HEK293 (cell line): ENCODE measurements around the gene LMOD1.

Experiments
- CTCF ChIA-PET: fragments of 350-600 bp; formaldehyde crosslinking; extraction: SDS; loops from one replicate; lab custom pipeline; 2021; ENCODE audit warnings: antibody characterized with exemption; lab: Yijun Ruan, JAX
- POLR2A ChIA-PET: fragments of 300-600 bp; formaldehyde crosslinking; extraction: SDS; loops from one replicate; lab custom pipeline; 2020; ENCODE audit warnings: antibody characterized with exemption, inconsistent platforms; lab: Yijun Ruan, JAX
- H3K27ac ChIP-seq: fragments of 200-500 bp; sonication (Bioruptor generic); 2 replicates; pipeline ENCODE4 v1.5.1; 2014; ENCODE audit warnings: low read depth, low read length, control low read depth, inconsistent platforms; ENCODE audit errors: extremely low read depth
- H3K36me3 ChIP-seq, 2 experiments: fragments of 200-500 bp in 1 of 2; sonication (Bioruptor generic) in 1 of 2; 1 replicate in 1 of 2; 2 replicates in 1 of 2; pipeline ENCODE4 v1.5.1; 2014 to 2017; ENCODE audit warnings: inconsistent platforms in 2 of 2, low read length in 2 of 2; ENCODE audit not compliant: control insufficient read depth in 2 of 2, insufficient read depth in 1 of 2
- H3K4me1 ChIP-seq: fragments of 200-500 bp; sonication (Bioruptor generic); 2 replicates; pipeline ENCODE4 v1.5.1; 2014; ENCODE audit warnings: mild to moderate bottlenecking, low read length, inconsistent platforms; ENCODE audit not compliant: control insufficient read depth, insufficient read depth
- H3K4me3 ChIP-seq: 2 replicates; pipeline ENCODE4 v1.5.1; 2011; ENCODE audit warnings: low read depth, mild to moderate bottlenecking, control low read depth, low read length, moderate library complexity
- H3K9me3 ChIP-seq: fragments of 200-500 bp; sonication (Bioruptor generic); 2 replicates; pipeline ENCODE4 v1.5.1; 2014; ENCODE audit warnings: low read depth, low read length, inconsistent platforms; ENCODE audit not compliant: control insufficient read depth, insufficient read depth
- ATF2 ChIP-seq: fragments of 450-650 bp; formaldehyde crosslinking; IDR thresholded peaks from 2 replicates; pipeline ENCODE4 v1.5.1; 2016; ENCODE audit warnings: missing biosample characterization, missing genetic modification characterization, low read depth
- GFI1B ChIP-seq: fragments of 450-650 bp; formaldehyde crosslinking; IDR thresholded peaks from 2 replicates; pipeline ENCODE4 v1.5.1; 2016; ENCODE audit warnings: missing biosample characterization, missing genetic modification characterization
- KLF16 ChIP-seq: fragments of 450-650 bp; formaldehyde crosslinking; IDR thresholded peaks from 2 replicates; pipeline ENCODE4 v1.5.1; 2017; ENCODE audit warnings: missing biosample characterization, missing genetic modification characterization
- SCRT1 ChIP-seq: fragments of 450-650 bp; formaldehyde crosslinking; IDR thresholded peaks from 2 replicates; pipeline ENCODE4 v1.5.1; 2016; ENCODE audit warnings: missing biosample characterization, missing genetic modification characterization, borderline replicate concordance
- SCRT2 ChIP-seq: fragments of 450-650 bp; formaldehyde crosslinking; IDR thresholded peaks from 2 replicates; pipeline ENCODE4 v1.5.1; 2016; ENCODE audit warnings: missing biosample characterization, missing genetic modification characterization
- YY1 ChIP-seq: fragments of 450-650 bp; formaldehyde crosslinking; IDR thresholded peaks from 2 replicates; pipeline ENCODE4 v1.5.1; 2018; ENCODE audit warnings: missing biosample characterization, missing genetic modification characterization
- ZBTB48 ChIP-seq: fragments of 450-650 bp; formaldehyde crosslinking; IDR thresholded peaks from 2 replicates; pipeline ENCODE4 v1.5.1; 2016; ENCODE audit warnings: missing biosample characterization, missing genetic modification characterization
- ZFHX2 ChIP-seq: fragments of 450-650 bp; formaldehyde crosslinking; conservative IDR thresholded peaks from 2 replicates; pipeline ENCODE4 v1.5.1; 2016; ENCODE audit warnings: missing biosample characterization, missing genetic modification characterization
- ZNF10 ChIP-seq: fragments of 450-650 bp; formaldehyde crosslinking; IDR thresholded peaks from 2 replicates; pipeline ENCODE4 v1.5.1; 2017; ENCODE audit warnings: missing biosample characterization, missing genetic modification characterization
- ZNF292 ChIP-seq: fragments of 450-650 bp; formaldehyde crosslinking; IDR thresholded peaks from 2 replicates; pipeline ENCODE4 v1.5.1; 2016; ENCODE audit warnings: low read depth, missing biosample characterization, missing genetic modification characterization, borderline replicate concordance
- ZNF366 ChIP-seq: fragments of 450-650 bp; formaldehyde crosslinking; conservative IDR thresholded peaks from 2 replicates; pipeline ENCODE4 v1.5.1; 2016; ENCODE audit warnings: missing biosample characterization, missing genetic modification characterization
- ZNF488 ChIP-seq: fragments of 450-650 bp; formaldehyde crosslinking; IDR thresholded peaks from 2 replicates; pipeline ENCODE4 v1.5.1; 2016; ENCODE audit warnings: missing biosample characterization, missing genetic modification characterization
- ZNF501 ChIP-seq: fragments of 450-650 bp; formaldehyde crosslinking; IDR thresholded peaks from 2 replicates; pipeline ENCODE4 v1.5.1; 2016; ENCODE audit warnings: missing biosample characterization, missing genetic modification characterization
- ZNF544 ChIP-seq: fragments of 450-650 bp; formaldehyde crosslinking; IDR thresholded peaks from 2 replicates; pipeline ENCODE4 v1.5.0; 2017; ENCODE audit warnings: missing biosample characterization, missing genetic modification characterization
- ZNF561 ChIP-seq: fragments of 450-650 bp; IDR thresholded peaks from 2 replicates; pipeline ENCODE4 v1.5.1; 2018; ENCODE audit warnings: missing biosample characterization, missing genetic modification characterization, borderline replicate concordance
- ZNF571 ChIP-seq: fragments of 450-650 bp; formaldehyde crosslinking; IDR thresholded peaks from 2 replicates; pipeline ENCODE4 v1.5.0; 2017; ENCODE audit warnings: missing biosample characterization, missing genetic modification characterization
- ZNF623 ChIP-seq: fragments of 450-650 bp; formaldehyde crosslinking; IDR thresholded peaks from 2 replicates; pipeline ENCODE4 v1.5.1; 2016; ENCODE audit warnings: missing biosample characterization, missing genetic modification characterization
- ZNF645 ChIP-seq: fragments of 450-650 bp; formaldehyde crosslinking; IDR thresholded peaks from 2 replicates; pipeline ENCODE4; 2016; ENCODE audit warnings: missing biosample characterization, missing genetic modification characterization
- ZNF660 ChIP-seq: fragments of 450-650 bp; IDR thresholded peaks from 2 replicates; pipeline ENCODE4 v1.5.1; 2018; ENCODE audit warnings: missing biosample characterization, mild to moderate bottlenecking, missing genetic modification characterization

Gene LMOD1

GRCh38 chr1:201887116-201887866 lies 59.1 kb downstream of the LMOD1 start:
- no peaks in the 10 kb centered on the region for H3K4me1 ChIP-seq
- CTCF ChIA-PET, result interaction anchor here (0.5 to 11.2 kb wide), 7 partner anchors 7 to 310 kb away, joined by 3 to 99 read pairs (median 4); no protein-coding TSS in a partner anchor
- POLR2A ChIA-PET, result interaction anchor here (0.5 to 1.6 kb wide), 2 partner anchors 9 to 369 kb away, joined by 7 read pairs; no protein-coding TSS in a partner anchor

GRCh38 chr1:201886103-201886885 lies 60.1 kb downstream of the LMOD1 start:
- ChIA-PET CTCF (interaction anchor here (0.5 to 11.2 kb wide), 5 partner anchors 8 to 118 kb away, joined by 4 to 99 read pairs (median 4); no protein-coding TSS in a partner anchor), POLR2A (interaction anchor here (0.5 to 1.6 kb wide), 2 partner anchors 10 to 22 kb away, joined by 6 to 7 read pairs; no protein-coding TSS in a partner anchor)
- peaks cover 0 to 3% of the 10 kb centered on the region in 2 experiments; a peak in 1 of 3 replicates for H3K36me3 ChIP-seq
- H3K27ac ChIP-seq, result no peak overlapping the region
- no peaks in the 10 kb centered on the region for H3K9me3 ChIP-seq
- no peak overlapping the region for H3K4me3 ChIP-seq
- TF ChIP-seq ZNF660 (peak; percentile 52; the same call in 1 of the 2 replicates), ZNF292 (tag by site-specific recombination) (no peak)
- H3K4me1 ChIP-seq, result no peaks in the 10 kb centered on the region

More at GRCh38 chr1:201887116-201887866, 59.1 kb downstream of the LMOD1 start:
- H3K27ac ChIP-seq, result no peak overlapping the region
- H3K36me3 ChIP-seq, result no peaks in the 10 kb centered on the region
- H3K4me3 ChIP-seq, result no peak overlapping the region
- TF ChIP-seq KLF16, result no peak
- TF ChIP-seq YY1 (tag by site-specific recombination), result no peak
- TF ChIP-seq ZBTB48 (tag by site-specific recombination), result 0 out of 2 replicates have a peak, but pooled peaks have one; percentile 48
- no peak for TF ChIP-seq SCRT2 (tag by site-specific recombination)
- no peak for TF ChIP-seq ZNF544
- TF ChIP-seq ZFHX2 (tag by site-specific recombination), result 0 out of 2 replicates have a peak, but pooled peaks have one; percentile 6
- no peak for TF ChIP-seq ZNF10 (tag by site-specific recombination)
- TF ChIP-seq ZNF366 (tag by site-specific recombination), result no peak
- no peak for TF ChIP-seq ZNF623 (tag by site-specific recombination)
- no peak for TF ChIP-seq ZNF571 (tag by site-specific recombination)
- no peak for TF ChIP-seq ATF2 (tag by site-specific recombination)
- TF ChIP-seq ZNF501 (tag by site-specific recombination), result no peak
- TF ChIP-seq ZNF488 (tag by site-specific recombination), result no peak
- TF ChIP-seq ZNF645, result no peak
- no peak for TF ChIP-seq GFI1B (tag by site-specific recombination)
- no peak for TF ChIP-seq SCRT1 (tag by site-specific recombination)
- no peak for TF ChIP-seq ZNF561 (tag by site-specific recombination)
- no peaks in the 10 kb centered on the region for H3K9me3 ChIP-seq
